ENCODE measurements around the gene METTL9. TPM values are rescaled to one million over a fixed set of nuclear protein-coding genes. Genes with fewer than 3 reads are reported as not detected.
A peak's percentile ranks its signal among the peaks of the same experiment; 100 is the strongest.
"Not testable (repeated sequence)": the region's sequence is repeated elsewhere in the genome, so short reads cannot be mapped to it uniquely, and the experiment has no call there.

The METTL9 gene
- total RNA-seq, 1 experiment from 2014 or later: 41.4 TPM

GRCh38 chr16:21567496-21567895 lies 31.9 kb upstream of the METTL9 start:
- H3K27me3 ChIP-seq (ENCODE audit: insufficient read depth, low read length); H2AFZ ChIP-seq (ENCODE audit: low read depth, low read length, poor library complexity, severe bottlenecking); H4K20me1 ChIP-seq (ENCODE audit: insufficient read depth); BruUV-seq (replicated peaks); DNase-seq (ENCODE audit: low read depth, low spot score); H3K79me2 ChIP-seq (ENCODE audit: insufficient read depth, low read length); H3K9ac ChIP-seq (ENCODE audit: low read length); H3K36me3 ChIP-seq (ENCODE audit: control insufficient read depth in 1 of 2, insufficient read depth in 2 of 2, low read length in 2 of 2); H3K4me1 ChIP-seq (ENCODE audit: control insufficient read depth in 1 of 2, insufficient read depth in 2 of 2, low read length in 2 of 2); intact Hi-C loops (cut with micrococcal nuclease); H3K9me2 ChIP-seq (ENCODE audit: insufficient read depth); POLR2A ChIA-PET; H3K4me2 ChIP-seq (ENCODE audit: low read length); H3K27ac ChIP-seq (ENCODE audit: low read depth, low read length); H3K9me3 ChIP-seq (ENCODE audit: control insufficient read depth in 1 of 2, insufficient read depth in 1 of 2, low read depth in 1 of 2, low read length in 2 of 2); H3K4me3 ChIP-seq (replicated peaks in 1 of 2; ENCODE audit: low read depth in 1 of 2, low read length in 2 of 2); RAD21 ChIA-PET (ENCODE audit: low non-redundant PET in 1 of 2, low total read pairs in 2 of 2, uncharacterized antibody in 2 of 2, unreplicated experiment in 2 of 2): not testable (repeated sequence)
- CTCF ChIA-PET: interaction anchor here (1.3 kb wide), 1 partner anchor 11 kb away, joined by 4 read pairs; no protein-coding TSS in a partner anchor
- ATAC-seq: 0 out of 2 replicates have a peak, but pooled peaks have one; percentile 30

DNA sequence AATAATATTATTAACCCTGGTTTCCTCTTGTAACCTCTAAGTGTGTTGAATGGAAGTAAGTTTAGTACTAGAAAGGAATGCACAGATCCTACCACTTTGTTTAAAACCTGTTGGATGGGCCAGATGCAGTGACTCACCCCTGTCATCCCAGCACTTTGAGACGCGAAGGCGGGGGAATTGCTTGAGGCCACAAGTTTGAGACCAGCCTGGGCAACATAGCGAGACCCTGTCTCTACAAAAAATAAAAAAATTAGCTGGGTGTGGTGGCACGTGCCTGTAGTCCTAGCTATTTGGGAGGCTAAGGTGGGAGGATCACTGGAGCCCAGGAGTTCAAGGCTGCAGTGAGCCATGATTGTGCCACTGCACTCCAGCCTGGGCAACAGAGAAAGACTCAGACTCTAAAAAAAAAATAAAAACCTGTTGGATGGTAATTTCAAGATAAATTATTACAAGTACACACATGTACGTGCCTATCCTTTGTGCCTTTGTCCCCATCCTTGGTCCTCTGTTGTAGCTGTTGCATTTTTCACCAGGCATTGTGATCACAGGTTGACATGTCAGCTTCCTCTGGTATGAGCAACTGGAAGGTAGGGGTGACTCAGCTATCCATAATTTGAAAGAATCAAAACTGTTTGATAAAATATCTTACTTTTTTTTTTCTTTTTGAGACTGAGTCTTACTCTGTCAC lies 30.7 kb upstream of the METTL9 start:
- ChIA-PET RAD21 (ENCODE audit: low non-redundant PET in 1 of 2, low total read pairs in 2 of 2, uncharacterized antibody in 2 of 2, unreplicated experiment in 2 of 2) (no interaction called here), CTCF (no interaction called here)
- no peak for ATAC-seq

More for the DNA sequence above, 30.7 kb upstream of the METTL9 start:
- no peak for DNase-seq (ENCODE audit: low read depth, low spot score)
- POLR2A ChIA-PET: no interaction called here
- Histone ChIP-seq H3K79me2 (ENCODE audit: insufficient read depth, low read length) (no peaks in the 10 kb centered on the region), H3K9ac (ENCODE audit: low read length) (no peak overlapping the region), H3K27me3 (ENCODE audit: insufficient read depth, low read length) (no peaks in the 10 kb centered on the region), H4K20me1 (ENCODE audit: insufficient read depth) (no peaks in the 10 kb centered on the region), H3K4me1 (ENCODE audit: control insufficient read depth in 1 of 2, insufficient read depth in 2 of 2, low read length in 2 of 2) (peaks cover 0 to 4% of the 10 kb centered on the region in 2 experiments; a peak in 1 of 4 replicates), H3K9me3 (ENCODE audit: control insufficient read depth in 1 of 2, insufficient read depth in 1 of 2, low read depth in 1 of 2, low read length in 2 of 2) (no peaks in the 10 kb centered on the region), H3K27ac (ENCODE audit: low read depth, low read length) (no peak overlapping the region), H2AFZ (ENCODE audit: low read depth, low read length, poor library complexity, severe bottlenecking) (no peak overlapping the region), H3K4me3 (replicated peaks in 1 of 2; ENCODE audit: low read depth in 1 of 2, low read length in 2 of 2) (no peak overlapping the region), H3K36me3 (ENCODE audit: control insufficient read depth in 1 of 2, insufficient read depth in 2 of 2, low read length in 2 of 2) (no peaks in the 10 kb centered on the region), H3K9me2 (ENCODE audit: insufficient read depth) (no peaks in the 10 kb centered on the region), H3K4me2 (ENCODE audit: low read length) (no peak overlapping the region)
- no TSS peak for BruUV-seq (replicated peaks)
- TF ChIP-seq RAD21 (IDR thresholded peaks at IDR 0.05; ENCODE audit: low read depth): no peak
- TF ChIP-seq, protein P1, sequence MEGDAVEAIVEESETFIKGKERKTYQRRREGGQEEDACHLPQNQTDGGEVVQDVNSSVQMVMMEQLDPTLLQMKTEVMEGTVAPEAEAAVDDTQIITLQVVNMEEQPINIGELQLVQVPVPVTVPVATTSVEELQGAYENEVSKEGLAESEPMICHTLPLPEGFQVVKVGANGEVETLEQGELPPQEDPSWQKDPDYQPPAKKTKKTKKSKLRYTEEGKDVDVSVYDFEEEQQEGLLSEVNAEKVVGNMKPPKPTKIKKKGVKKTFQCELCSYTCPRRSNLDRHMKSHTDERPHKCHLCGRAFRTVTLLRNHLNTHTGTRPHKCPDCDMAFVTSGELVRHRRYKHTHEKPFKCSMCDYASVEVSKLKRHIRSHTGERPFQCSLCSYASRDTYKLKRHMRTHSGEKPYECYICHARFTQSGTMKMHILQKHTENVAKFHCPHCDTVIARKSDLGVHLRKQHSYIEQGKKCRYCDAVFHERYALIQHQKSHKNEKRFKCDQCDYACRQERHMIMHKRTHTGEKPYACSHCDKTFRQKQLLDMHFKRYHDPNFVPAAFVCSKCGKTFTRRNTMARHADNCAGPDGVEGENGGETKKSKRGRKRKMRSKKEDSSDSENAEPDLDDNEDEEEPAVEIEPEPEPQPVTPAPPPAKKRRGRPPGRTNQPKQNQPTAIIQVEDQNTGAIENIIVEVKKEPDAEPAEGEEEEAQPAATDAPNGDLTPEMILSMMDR (IDR thresholded peaks at IDR 0.05 in 2 of 3, conservative IDR thresholded peaks at IDR 0.05 in 1 of 3; ENCODE audit: borderline replicate concordance in 1 of 3, insufficient read depth in 1 of 3, low read depth in 2 of 3, low read length in 2 of 3): no peak
- intact Hi-C loops (cut with micrococcal nuclease): no loop called here
